HEK293T (cell line): ENCODE data around the gene CHMP6.

Experiments used
- ARNT ChIP-seq: fragments of 450-650 bp; IDR thresholded peaks from 2 replicates; pipeline ENCODE4 v1.6.1; 2017; ENCODE audit warnings: mild to moderate bottlenecking
- BHLHE40 ChIP-seq: fragments of 450-650 bp; IDR thresholded peaks from 2 replicates; pipeline ENCODE4 v1.6.1; 2016; ENCODE audit warnings: mild to moderate bottlenecking, moderate library complexity, borderline replicate concordance
- CTBP1 ChIP-seq: fragments of 450-650 bp; IDR thresholded peaks from 2 replicates; pipeline ENCODE4 v1.6.1; 2016; ENCODE audit warnings: borderline replicate concordance
- ELF4 ChIP-seq: fragments of 450-650 bp; IDR thresholded peaks from 2 replicates; pipeline ENCODE4 v1.6.1; 2017; ENCODE audit warnings: antibody characterized with exemption
- FOXM1 ChIP-seq: fragments of 450-650 bp; IDR thresholded peaks from 2 replicates; pipeline ENCODE4 v1.6.1; 2017; ENCODE audit warnings: mild to moderate bottlenecking, borderline replicate concordance
- HDGF ChIP-seq: fragments of 450-650 bp; IDR thresholded peaks from 2 replicates; pipeline ENCODE4 v1.6.1; 2017; ENCODE audit warnings: antibody characterized with exemption, borderline replicate concordance
- L3MBTL2 ChIP-seq: fragments of 450-650 bp; conservative IDR thresholded peaks from 2 replicates; pipeline ENCODE4 v1.6.1; 2016; ENCODE audit warnings: mild to moderate bottlenecking
- SP1 ChIP-seq: fragments of 450-650 bp; IDR thresholded peaks from 2 replicates; pipeline ENCODE4 v1.6.1; 2017
- TARDBP ChIP-seq: fragments of 450-650 bp; IDR thresholded peaks from 2 replicates; pipeline ENCODE4 v1.6.1; 2016
- TF ChIP-seq, protein P1 (sequence below): fragments of 450-650 bp; IDR thresholded peaks from 2 replicates; pipeline ENCODE4 v1.6.1; 2016

DNA sequence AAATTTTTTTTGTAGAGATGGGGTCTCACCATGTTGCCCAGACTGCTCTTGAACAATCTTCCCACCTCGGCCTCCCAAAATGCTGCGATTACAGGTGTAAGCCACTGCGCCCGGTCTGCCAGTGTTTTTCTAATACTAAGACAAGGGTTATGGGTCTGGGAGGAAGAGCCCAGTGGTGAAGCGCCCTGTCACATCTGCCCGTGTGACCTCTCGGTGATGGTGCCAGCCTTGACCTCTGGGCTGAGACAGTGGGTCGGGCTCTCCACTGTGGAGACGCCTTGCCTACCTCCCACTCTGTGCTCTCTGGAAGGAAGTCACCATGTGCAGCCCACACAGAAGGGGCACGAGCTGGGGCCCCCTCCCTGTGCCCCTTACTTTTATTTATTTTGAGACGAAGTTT lies 38.2 kb downstream of the CHMP6 start:
- no peak for TF ChIP-seq SP1
- TF ChIP-seq TARDBP, result no peak
- TF ChIP-seq HDGF, result no peak
- TF ChIP-seq, protein P1, sequence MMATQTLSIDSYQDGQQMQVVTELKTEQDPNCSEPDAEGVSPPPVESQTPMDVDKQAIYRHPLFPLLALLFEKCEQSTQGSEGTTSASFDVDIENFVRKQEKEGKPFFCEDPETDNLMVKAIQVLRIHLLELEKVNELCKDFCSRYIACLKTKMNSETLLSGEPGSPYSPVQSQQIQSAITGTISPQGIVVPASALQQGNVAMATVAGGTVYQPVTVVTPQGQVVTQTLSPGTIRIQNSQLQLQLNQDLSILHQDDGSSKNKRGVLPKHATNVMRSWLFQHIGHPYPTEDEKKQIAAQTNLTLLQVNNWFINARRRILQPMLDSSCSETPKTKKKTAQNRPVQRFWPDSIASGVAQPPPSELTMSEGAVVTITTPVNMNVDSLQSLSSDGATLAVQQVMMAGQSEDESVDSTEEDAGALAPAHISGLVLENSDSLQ, result no peak
- no peak for TF ChIP-seq ARNT
- TF ChIP-seq CTBP1, result no peak
- TF ChIP-seq L3MBTL2, result no peak
- TF ChIP-seq FOXM1, result no peak
- TF ChIP-seq ELF4, result no peak
- no peak for TF ChIP-seq BHLHE40
